Hepatocyte (in vitro differentiated cells): ENCODE results near the gene RC3H1. TPM values are rescaled to one million over a fixed set of nuclear protein-coding genes. Genes with fewer than 3 reads are reported as not detected.

Experiments used
- DNase-seq: peaks from one replicate; pipeline ENCODE4 v3.0.0-alpha.2; 2016; ENCODE audit warnings: low spot score
- H2AFZ ChIP-seq: fragments of 200-600 bp; sonication (generic); 2 replicates; pipeline ENCODE4 v1.6.0; 2016; ENCODE audit warnings: antibody characterized with exemption, mild to moderate bottlenecking
- H3K27ac ChIP-seq: fragments of 200-600 bp; sonication (generic); 2 replicates; pipeline ENCODE4 v1.5.1; 2016; ENCODE audit warnings: mild to moderate bottlenecking
- H3K27me3 ChIP-seq: fragments of 200-600 bp; sonication (generic); 2 replicates; pipeline ENCODE4 v1.6.1; 2016
- H3K36me3 ChIP-seq: fragments of 200-600 bp; sonication (generic); replicated peaks from 2 replicates; pipeline ENCODE4 v1.5.1; 2016; ENCODE audit warnings: low read depth; ENCODE audit not compliant: insufficient read depth
- H3K4me1 ChIP-seq: fragments of 200-600 bp; sonication (generic); 2 replicates; pipeline ENCODE4 v1.5.1; 2016; ENCODE audit warnings: mild to moderate bottlenecking, moderate library complexity; ENCODE audit not compliant: insufficient read depth
- H3K4me2 ChIP-seq: fragments of 200-600 bp; sonication (generic); 2 replicates; pipeline ENCODE4 v1.6.0; 2016
- H3K4me3 ChIP-seq: fragments of 200-600 bp; sonication (generic); 2 replicates; pipeline ENCODE4 v1.5.1; 2016; ENCODE audit warnings: mild to moderate bottlenecking
- H3K79me2 ChIP-seq: fragments of 200-600 bp; sonication (generic); 2 replicates; pipeline ENCODE4 v1.6.0; 2017; ENCODE audit warnings: mild to moderate bottlenecking
- H3K9me2 ChIP-seq: fragments of 200-600 bp; sonication (generic); replicated peaks from 2 replicates; pipeline ENCODE4 v1.6.0; 2017; ENCODE audit warnings: mild to moderate bottlenecking; ENCODE audit not compliant: insufficient read depth
- H3K9me3 ChIP-seq: fragments of 200-600 bp; sonication (generic); 2 replicates; pipeline ENCODE4 v1.5.1; 2016; ENCODE audit warnings: low read depth, mild to moderate bottlenecking
- H4K20me1 ChIP-seq: fragments of 200-600 bp; sonication (generic); 2 replicates; pipeline ENCODE4 v1.6.0; 2016; ENCODE audit warnings: mild to moderate bottlenecking; ENCODE audit not compliant: insufficient read depth, poor library complexity, severe bottlenecking
- CTCF ChIP-seq: fragments of 200-600 bp; sonication (generic); IDR thresholded peaks from 2 replicates; pipeline ENCODE4 v1.5.1; 2016; ENCODE audit warnings: antibody characterized with exemption, mild to moderate bottlenecking; ENCODE audit not compliant: poor library complexity
- EZH2 ChIP-seq: fragments of 200-600 bp; sonication (generic); IDR thresholded peaks from 2 replicates; pipeline ENCODE4 v1.6.1; 2016; ENCODE audit warnings: antibody characterized with exemption, mild to moderate bottlenecking, borderline replicate concordance
- EZH2phosphoT487 ChIP-seq: fragments of 200-600 bp; sonication (generic); IDR thresholded peaks from one replicate; pipeline ENCODE4 v1.6.1; 2018; ENCODE audit warnings: antibody characterized with exemption, mild to moderate bottlenecking, low read depth, moderate library complexity; ENCODE audit not compliant: unreplicated experiment, severe bottlenecking
- WGBS: methylation state at CpG from one replicate; pipeline ENCODE4 v1.1.6; 2016; ENCODE audit warnings: low lambda C conversion rate; ENCODE audit errors: missing lambda C conversion rate; 5-methylcytosine and 5-hydroxymethylcytosine counted together
- polyA plus RNA-seq: library from polyadenylated mRNA; unstranded; fragments of >200 nt; fragmentation: Nextera tagmentation; extraction: Ambion mirVana; gene quantifications from 2 replicates; pipeline ENCODE4 v1.2.1, GENCODE V29; 2016
- total RNA-seq: library from RNA; depleted of rRNA; stranded (reverse); fragments of >200 nt; gene quantifications from 2 replicates; pipeline ENCODE4 v1.2.3, GENCODE V29; 2014

The RC3H1 gene
- total and polyA plus RNA-seq, 2 experiments from 2014 or later, result 5.9 to 32.6 TPM

GRCh38 chr1:174039027-174039426, 16.9 kb upstream of the RC3H1 start:
- no peak for DNase-seq
- 91% methylated on average over 1 of the region's 1 CpG for WGBS

DNA sequence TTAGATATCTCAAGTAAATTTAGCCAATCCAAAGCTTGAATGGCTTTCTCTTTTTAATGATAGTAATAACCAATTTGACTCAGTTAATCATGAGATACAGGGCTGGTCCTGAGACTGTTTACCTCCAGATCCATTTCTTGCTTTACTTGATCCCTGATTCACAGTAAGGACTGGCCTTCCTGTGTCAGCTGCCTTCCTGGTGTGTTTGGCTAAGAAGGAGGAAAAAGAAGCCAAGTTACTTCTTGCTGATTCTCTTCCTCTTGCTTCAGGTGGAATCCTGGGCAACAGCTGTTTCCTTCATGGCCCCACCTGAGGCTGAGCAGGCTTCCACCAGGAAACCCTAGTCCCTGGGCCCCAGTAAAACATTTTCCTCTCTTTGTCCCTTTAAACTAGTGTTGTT, 14.6 kb upstream of the RC3H1 start:
- Histone ChIP-seq H3K4me3 (no peak overlapping the region), H3K4me1 (no peaks in the 10 kb centered on the region), H2AFZ (no peak overlapping the region), H3K36me3 (no peaks in the 10 kb centered on the region), H3K27ac (no peak overlapping the region), H4K20me1 (no peaks in the 10 kb centered on the region), H3K79me2 (no peaks in the 10 kb centered on the region), H3K4me2 (no peak overlapping the region), H3K9me3 (no peaks in the 10 kb centered on the region), H3K9me2 (no peaks in the 10 kb centered on the region), H3K27me3 (no peaks in the 10 kb centered on the region)
- no peak for DNase-seq
- TF ChIP-seq CTCF (no peak), EZH2phosphoT487 (no peak), EZH2 (no peak)

More at GRCh38 chr1:174039027-174039426, 16.9 kb upstream of the RC3H1 start:
- Histone ChIP-seq H3K79me2 (no peaks in the 10 kb centered on the region), H2AFZ (no peak overlapping the region), H4K20me1 (no peaks in the 10 kb centered on the region), H3K36me3 (no peaks in the 10 kb centered on the region), H3K27ac (no peak overlapping the region), H3K9me2 (no peaks in the 10 kb centered on the region), H3K9me3 (no peaks in the 10 kb centered on the region), H3K4me3 (no peak overlapping the region), H3K27me3 (no peaks in the 10 kb centered on the region), H3K4me1 (no peaks in the 10 kb centered on the region), H3K4me2 (no peak overlapping the region)
- TF ChIP-seq CTCF (no peak), EZH2phosphoT487 (no peak), EZH2 (no peak)

DNA sequence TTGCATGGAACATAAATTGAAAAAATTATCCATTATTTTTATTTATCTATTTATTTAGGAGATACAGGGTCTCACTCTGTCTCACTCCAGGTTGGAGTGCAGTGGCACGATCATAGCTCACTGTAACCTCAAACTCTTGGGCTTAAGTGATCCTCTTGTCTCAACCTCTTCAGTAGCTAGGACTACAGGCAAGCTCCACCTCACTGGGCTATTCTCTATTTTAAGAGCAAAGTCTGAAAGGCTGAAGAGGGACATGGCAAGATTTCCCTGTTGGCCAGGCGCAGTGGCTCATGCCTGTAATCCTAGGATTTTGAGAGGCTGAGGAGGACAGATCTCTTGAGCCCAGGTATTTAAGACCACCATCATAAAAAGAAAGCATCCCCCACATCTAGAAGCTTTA, 14.0 kb upstream of the RC3H1 start:
- no peak for DNase-seq
- Histone ChIP-seq H2AFZ (no peak overlapping the region), H3K27me3 (no peaks in the 10 kb centered on the region), H3K4me3 (no peak overlapping the region), H3K4me2 (no peak overlapping the region), H4K20me1 (no peaks in the 10 kb centered on the region), H3K9me3 (no peaks in the 10 kb centered on the region), H3K36me3 (no peaks in the 10 kb centered on the region), H3K79me2 (no peaks in the 10 kb centered on the region), H3K27ac (no peak overlapping the region), H3K4me1 (no peaks in the 10 kb centered on the region), H3K9me2 (no peaks in the 10 kb centered on the region)
- TF ChIP-seq CTCF (no peak), EZH2phosphoT487 (no peak), EZH2 (no peak)
- whole genome bisulfite sequencing, result 77% methylated on average over 2 of the region's 2 CpGs

GRCh38 chr1:174032671-174033222, 10.6 kb upstream of the RC3H1 start:
- 89% methylated on average over 1 of the region's 1 CpG for WGBS
- H2AFZ ChIP-seq, result no peak overlapping the region
- no peak overlapping the region for H3K4me2 ChIP-seq
- no peaks in the 10 kb centered on the region for H3K79me2 ChIP-seq
- DNase-seq, result no peak
- no peaks in the 10 kb centered on the region for H3K36me3 ChIP-seq
- no peaks in the 10 kb centered on the region for H3K27me3 ChIP-seq
- no peaks in the 10 kb centered on the region for H3K9me3 ChIP-seq
- no peak for TF ChIP-seq CTCF
- no peak for TF ChIP-seq EZH2phosphoT487
- no peak for TF ChIP-seq EZH2
- H3K4me1 ChIP-seq, result no peaks in the 10 kb centered on the region
- no peak overlapping the region for H3K27ac ChIP-seq
- H4K20me1 ChIP-seq, result no peaks in the 10 kb centered on the region
- H3K9me2 ChIP-seq, result no peaks in the 10 kb centered on the region
- no peak overlapping the region for H3K4me3 ChIP-seq
